HCT116 (cell line): ENCODE results near the gene PIP4K2A.

Source experiments
- EZH2 ChIP-seq: fragments of 200-600 bp; sonication (generic); IDR thresholded peaks from 2 replicates; pipeline ENCODE4 v1.6.1; 2017; ENCODE audit warnings: antibody characterized with exemption, mixed run types
- TF ChIP-seq, protein P1 (sequence below), 3 experiments: fragments of 200-600 bp in 1 of 3; sonication (generic) in 1 of 3; IDR thresholded peaks in 2 of 3; conservative IDR thresholded peaks in 1 of 3; 2 replicates each; pipeline ENCODE4 v1.5.1; 2012 to 2017; ENCODE audit warnings: low read depth in 2 of 3, low read length in 2 of 3, antibody characterized with exemption in 1 of 3, borderline replicate concordance in 1 of 3, control low read depth in 1 of 3, mild to moderate bottlenecking in 1 of 3, mixed read lengths in 1 of 3, mixed run types in 1 of 3, moderate library complexity in 1 of 3; ENCODE audit not compliant: insufficient read depth in 1 of 3
- TF ChIP-seq, protein P2 (sequence below): IDR thresholded peaks from 2 replicates; pipeline ENCODE4 v1.6.1; 2012; ENCODE audit warnings: low read depth

DNA sequence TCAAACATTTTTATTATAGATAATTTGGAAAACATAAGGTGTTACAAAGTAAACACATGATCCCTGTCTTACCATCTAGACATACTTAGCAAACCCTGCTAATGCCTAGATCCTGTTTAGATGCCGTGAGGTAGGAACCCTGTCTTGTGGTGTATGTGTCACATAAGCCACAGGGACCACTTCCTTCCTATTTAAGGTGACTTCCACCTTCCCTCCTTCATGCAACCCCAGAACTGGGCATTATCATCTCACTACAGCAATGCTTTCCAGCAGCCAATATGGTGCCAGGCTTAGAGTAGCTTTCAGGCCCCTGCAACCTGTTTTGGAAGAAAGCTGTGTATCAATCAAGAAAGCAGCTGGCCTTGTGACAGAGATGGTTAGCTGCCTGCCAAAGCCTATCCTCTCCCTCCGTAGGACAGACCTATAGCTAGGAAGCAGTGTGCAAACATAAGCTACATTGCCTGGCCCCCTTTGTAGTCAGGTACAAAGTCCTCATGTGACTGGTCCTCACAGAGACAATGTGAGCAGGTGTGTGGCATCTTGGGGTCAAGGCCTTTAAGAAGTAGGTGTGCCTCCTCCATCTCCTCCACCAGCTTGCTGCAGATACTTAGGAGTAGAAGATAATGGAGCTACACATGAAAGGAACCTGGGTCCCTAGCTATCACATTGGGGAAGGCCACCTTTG, 222.3 kb downstream of the PIP4K2A start:
- TF ChIP-seq, protein P1, sequence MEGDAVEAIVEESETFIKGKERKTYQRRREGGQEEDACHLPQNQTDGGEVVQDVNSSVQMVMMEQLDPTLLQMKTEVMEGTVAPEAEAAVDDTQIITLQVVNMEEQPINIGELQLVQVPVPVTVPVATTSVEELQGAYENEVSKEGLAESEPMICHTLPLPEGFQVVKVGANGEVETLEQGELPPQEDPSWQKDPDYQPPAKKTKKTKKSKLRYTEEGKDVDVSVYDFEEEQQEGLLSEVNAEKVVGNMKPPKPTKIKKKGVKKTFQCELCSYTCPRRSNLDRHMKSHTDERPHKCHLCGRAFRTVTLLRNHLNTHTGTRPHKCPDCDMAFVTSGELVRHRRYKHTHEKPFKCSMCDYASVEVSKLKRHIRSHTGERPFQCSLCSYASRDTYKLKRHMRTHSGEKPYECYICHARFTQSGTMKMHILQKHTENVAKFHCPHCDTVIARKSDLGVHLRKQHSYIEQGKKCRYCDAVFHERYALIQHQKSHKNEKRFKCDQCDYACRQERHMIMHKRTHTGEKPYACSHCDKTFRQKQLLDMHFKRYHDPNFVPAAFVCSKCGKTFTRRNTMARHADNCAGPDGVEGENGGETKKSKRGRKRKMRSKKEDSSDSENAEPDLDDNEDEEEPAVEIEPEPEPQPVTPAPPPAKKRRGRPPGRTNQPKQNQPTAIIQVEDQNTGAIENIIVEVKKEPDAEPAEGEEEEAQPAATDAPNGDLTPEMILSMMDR (IDR thresholded peaks at IDR 0.05 in 2 of 3, conservative IDR thresholded peaks at IDR 0.05 in 1 of 3; ENCODE audit: borderline replicate concordance in 1 of 3, insufficient read depth in 1 of 3, low read depth in 2 of 3, low read length in 2 of 3) = no peak
- TF ChIP-seq, protein P2, sequence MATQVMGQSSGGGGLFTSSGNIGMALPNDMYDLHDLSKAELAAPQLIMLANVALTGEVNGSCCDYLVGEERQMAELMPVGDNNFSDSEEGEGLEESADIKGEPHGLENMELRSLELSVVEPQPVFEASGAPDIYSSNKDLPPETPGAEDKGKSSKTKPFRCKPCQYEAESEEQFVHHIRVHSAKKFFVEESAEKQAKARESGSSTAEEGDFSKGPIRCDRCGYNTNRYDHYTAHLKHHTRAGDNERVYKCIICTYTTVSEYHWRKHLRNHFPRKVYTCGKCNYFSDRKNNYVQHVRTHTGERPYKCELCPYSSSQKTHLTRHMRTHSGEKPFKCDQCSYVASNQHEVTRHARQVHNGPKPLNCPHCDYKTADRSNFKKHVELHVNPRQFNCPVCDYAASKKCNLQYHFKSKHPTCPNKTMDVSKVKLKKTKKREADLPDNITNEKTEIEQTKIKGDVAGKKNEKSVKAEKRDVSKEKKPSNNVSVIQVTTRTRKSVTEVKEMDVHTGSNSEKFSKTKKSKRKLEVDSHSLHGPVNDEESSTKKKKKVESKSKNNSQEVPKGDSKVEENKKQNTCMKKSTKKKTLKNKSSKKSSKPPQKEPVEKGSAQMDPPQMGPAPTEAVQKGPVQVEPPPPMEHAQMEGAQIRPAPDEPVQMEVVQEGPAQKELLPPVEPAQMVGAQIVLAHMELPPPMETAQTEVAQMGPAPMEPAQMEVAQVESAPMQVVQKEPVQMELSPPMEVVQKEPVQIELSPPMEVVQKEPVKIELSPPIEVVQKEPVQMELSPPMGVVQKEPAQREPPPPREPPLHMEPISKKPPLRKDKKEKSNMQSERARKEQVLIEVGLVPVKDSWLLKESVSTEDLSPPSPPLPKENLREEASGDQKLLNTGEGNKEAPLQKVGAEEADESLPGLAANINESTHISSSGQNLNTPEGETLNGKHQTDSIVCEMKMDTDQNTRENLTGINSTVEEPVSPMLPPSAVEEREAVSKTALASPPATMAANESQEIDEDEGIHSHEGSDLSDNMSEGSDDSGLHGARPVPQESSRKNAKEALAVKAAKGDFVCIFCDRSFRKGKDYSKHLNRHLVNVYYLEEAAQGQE = no peak
- TF ChIP-seq EZH2 = no peak
